ENCODE measurements around the gene OLFM1. TPM values are rescaled to one million over a fixed set of nuclear protein-coding genes. Genes with fewer than 3 reads are reported as not detected.

The OLFM1 gene
- total RNA-seq, 1 experiment from 2014 or later: 3.5 TPM

DNA sequence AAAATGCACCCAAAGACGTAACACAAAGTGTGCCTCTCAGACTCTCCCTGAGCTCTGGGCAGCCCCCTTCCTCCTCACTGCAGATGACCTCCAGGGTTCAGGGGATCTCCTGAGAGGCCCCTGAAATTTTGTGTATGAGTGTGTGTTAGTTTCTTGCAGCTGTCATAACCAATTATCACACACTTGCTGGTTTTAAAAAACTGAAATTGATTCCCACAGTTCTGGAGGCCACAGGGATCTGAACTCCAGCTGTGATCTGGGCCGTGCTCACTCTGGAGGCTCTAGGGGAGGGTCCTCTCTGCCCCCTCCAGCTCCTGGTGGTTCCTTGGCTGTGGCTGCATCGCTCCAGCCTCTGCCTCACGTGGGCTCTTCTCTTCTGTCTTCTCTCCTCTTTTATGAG lies 58.8 kb downstream of the OLFM1 start:
- TF ChIP-seq, protein P1, sequence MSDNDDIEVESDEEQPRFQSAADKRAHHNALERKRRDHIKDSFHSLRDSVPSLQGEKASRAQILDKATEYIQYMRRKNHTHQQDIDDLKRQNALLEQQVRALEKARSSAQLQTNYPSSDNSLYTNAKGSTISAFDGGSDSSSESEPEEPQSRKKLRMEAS (IDR thresholded peaks at IDR 0.05): no peak
- no peak for TF ChIP-seq POLR2AphosphoS5 (IDR thresholded peaks at IDR 0.05; ENCODE audit: low read depth, low read length)
- TF ChIP-seq FOSL1 (IDR thresholded peaks at IDR 0.05; ENCODE audit: low read depth): no peak
- no peak for TF ChIP-seq POLR2A (IDR thresholded peaks at IDR 0.05; ENCODE audit: borderline replicate concordance, extremely low read depth, insufficient read depth, insufficient read length)
- TF ChIP-seq SRF (IDR thresholded peaks at IDR 0.05; ENCODE audit: low read depth): no peak
- intact Hi-C loops (cut with micrococcal nuclease): no loop called here
- no peaks in the 10 kb centered on the region for H3K79me2 ChIP-seq (ENCODE audit: insufficient read depth, low read length)
- H3K4me1 ChIP-seq (ENCODE audit: control insufficient read depth in 1 of 2, insufficient read depth in 2 of 2, low read length in 2 of 2): peaks cover 7 to 8% of the 10 kb centered on the region in 2 experiments; a peak in 3 of 4 replicates
- DNase-seq (ENCODE audit: low read depth, low spot score) (no peak), ATAC-seq (no peak)
- H3K4me2 ChIP-seq (ENCODE audit: low read length): no peak overlapping the region
- H3K9me3 ChIP-seq (ENCODE audit: control insufficient read depth in 1 of 2, insufficient read depth in 1 of 2, low read depth in 1 of 2, low read length in 2 of 2): no peaks in the 10 kb centered on the region
- H4K20me1 ChIP-seq (ENCODE audit: insufficient read depth): no peaks in the 10 kb centered on the region
- H3K27ac ChIP-seq (ENCODE audit: low read depth, low read length): no peak overlapping the region
- H3K4me3 ChIP-seq (replicated peaks in 1 of 2; ENCODE audit: low read depth in 1 of 2, low read length in 2 of 2): no peak overlapping the region
- BruUV-seq (replicated peaks): no TSS peak
- no peaks in the 10 kb centered on the region for H3K36me3 ChIP-seq (ENCODE audit: control insufficient read depth in 1 of 2, insufficient read depth in 2 of 2, low read length in 2 of 2)
- H2AFZ ChIP-seq (ENCODE audit: low read depth, low read length, poor library complexity, severe bottlenecking): no peak overlapping the region
- no peak overlapping the region for H3K9ac ChIP-seq (ENCODE audit: low read length)
- peaks cover 16% of the 10 kb centered on the region; the same call in 1 of the 2 replicates for H3K27me3 ChIP-seq (ENCODE audit: insufficient read depth, low read length)
- POLR2A ChIA-PET: no interaction called here
- CTCF ChIA-PET: no interaction called here
- RAD21 ChIA-PET (ENCODE audit: low non-redundant PET in 1 of 2, low total read pairs in 2 of 2, uncharacterized antibody in 2 of 2, unreplicated experiment in 2 of 2): no interaction called here
- no peaks in the 10 kb centered on the region for H3K9me2 ChIP-seq (ENCODE audit: insufficient read depth)

GRCh38 chr9:135146766-135147473 lies 59.5 kb downstream of the OLFM1 start:
- ChIA-PET POLR2A (no interaction called here), RAD21 (ENCODE audit: low non-redundant PET in 1 of 2, low total read pairs in 2 of 2, uncharacterized antibody in 2 of 2, unreplicated experiment in 2 of 2) (no interaction called here), CTCF (no interaction called here)
- DNase-seq (ENCODE audit: low read depth, low spot score) (no peak), ATAC-seq (no peak)
- Histone ChIP-seq H3K4me1 (ENCODE audit: control insufficient read depth in 1 of 2, insufficient read depth in 2 of 2, low read length in 2 of 2) (peaks cover 8% of the 10 kb centered on the region in 2 experiments; a peak in 3 of 4 replicates), H3K79me2 (ENCODE audit: insufficient read depth, low read length) (no peaks in the 10 kb centered on the region), H3K36me3 (ENCODE audit: control insufficient read depth in 1 of 2, insufficient read depth in 2 of 2, low read length in 2 of 2) (no peaks in the 10 kb centered on the region), H3K9me3 (ENCODE audit: control insufficient read depth in 1 of 2, insufficient read depth in 1 of 2, low read depth in 1 of 2, low read length in 2 of 2) (no peaks in the 10 kb centered on the region), H3K27me3 (ENCODE audit: insufficient read depth, low read length) (peaks cover 16% of the 10 kb centered on the region; the same call in 1 of the 2 replicates), H3K27ac (ENCODE audit: low read depth, low read length) (no peak overlapping the region), H3K9me2 (ENCODE audit: insufficient read depth) (no peaks in the 10 kb centered on the region), H3K9ac (ENCODE audit: low read length) (no peak overlapping the region), H3K4me3 (replicated peaks in 1 of 2; ENCODE audit: low read depth in 1 of 2, low read length in 2 of 2) (no peak overlapping the region), H3K4me2 (ENCODE audit: low read length) (no peak overlapping the region), H2AFZ (ENCODE audit: low read depth, low read length, poor library complexity, severe bottlenecking) (no peak overlapping the region), H4K20me1 (ENCODE audit: insufficient read depth) (no peaks in the 10 kb centered on the region)
- BruUV-seq (replicated peaks): no TSS peak
- TF ChIP-seq FOSL1 (IDR thresholded peaks at IDR 0.05; ENCODE audit: low read depth) (no peak), RAD21 (IDR thresholded peaks at IDR 0.05; ENCODE audit: low read depth) (no peak), ZNF274 (IDR thresholded peaks at IDR 0.05; ENCODE audit: low read depth, low read length) (no peak)
- intact Hi-C loops (cut with micrococcal nuclease): no loop called here
